HepG2 (cell line): Measurements from ENCODE around the gene IL3. TPM values are rescaled to one million over a fixed set of nuclear protein-coding genes. Genes with fewer than 3 reads are reported as not detected.

ENCODE experiments used
- ATAC-seq: fragments of 200-7000 bp; cut with Tn5 transposase; 3 replicates; pipeline ENCODE4 v1.9.1; 2020; ENCODE audit warnings: mild to moderate bottlenecking, moderate library complexity
- BruUV-seq: library from RNA; stranded (reverse); fragments of 400-500 nt; replicated peaks from 2 replicates; lab custom pipeline; 2021; lab: Mats Ljungman, UMichigan
- CTCF ChIA-PET: fragments of 300-600 bp; formaldehyde crosslinking; extraction: SDS; loops from one replicate; lab custom pipeline; 2021; ENCODE audit warnings: low total read pairs, inconsistent platforms, low intra/inter-chr PET ratio; lab: Yijun Ruan, JAX
- POLR2A ChIA-PET: fragments of 350-600 bp; sonication (Branson Sonifier 250); formaldehyde crosslinking; loops from one replicate; lab custom pipeline; 2020; ENCODE audit warnings: antibody characterized with exemption, inconsistent platforms; lab: Yijun Ruan, JAX
- DNase-seq: peaks from one replicate; pipeline ENCODE4 v3.0.0-alpha.2; 2015; ENCODE audit warnings: low spot score
- FAIRE-seq: peaks from 3 replicates; lab custom pipeline; 2011; peaks lifted over from hg19 to GRCh38; lab: Jason Lieb, UNC
- H2AFZ ChIP-seq: one replicate; pipeline ENCODE4 v1.6.1; 2011; ENCODE audit warnings: low read length, inconsistent platforms
- H3K27ac ChIP-seq: fragments of 300-600 bp; 3 replicates; pipeline ENCODE4 v1.8.0; 2011; ENCODE audit warnings: mixed run types, mild to moderate bottlenecking, mixed read lengths, low read length, inconsistent platforms; ENCODE audit not compliant: insufficient read depth; ENCODE audit errors: extremely low read length
- H3K27me3 ChIP-seq, 2 experiments: fragments of 200-600 bp in 1 of 2; 2 replicates in 1 of 2; 3 replicates in 1 of 2; pipeline versions ENCODE4 v1.6.0 to v1.8.0; 2011; ENCODE audit warnings: low read length in 2 of 2, mild to moderate bottlenecking in 2 of 2, moderate library complexity in 2 of 2, inconsistent platforms in 1 of 2; ENCODE audit not compliant: insufficient read depth in 2 of 2, control insufficient read depth in 1 of 2
- H3K36me3 ChIP-seq, 2 experiments: fragments of 200-600 bp in 1 of 2; replicated peaks in 1 of 2; 2 replicates in 1 of 2; 3 replicates in 1 of 2; pipeline versions ENCODE4 v1.5.1 to v1.8.0; 2011; ENCODE audit warnings: low read length in 2 of 2, inconsistent platforms in 1 of 2; ENCODE audit not compliant: insufficient read depth in 2 of 2, control insufficient read depth in 1 of 2
- H3K4me1 ChIP-seq: 2 replicates; pipeline ENCODE4 v1.5.1; 2012; ENCODE audit warnings: low read length, inconsistent platforms; ENCODE audit not compliant: insufficient read depth
- H3K4me2 ChIP-seq: 2 replicates; pipeline ENCODE4 v1.6.0; 2011; ENCODE audit warnings: low read depth, low read length, inconsistent platforms
- H3K4me3 ChIP-seq, 3 experiments: fragments of 200-600 bp in 1 of 3; sonication (generic), shearing (Covaris generic) in 1 of 3; replicated peaks in 1 of 3; 2 replicates each; pipeline ENCODE4 v1.5.1; 2011 to 2016; ENCODE audit warnings: low read length in 3 of 3, inconsistent platforms in 2 of 3, low read depth in 2 of 3, mild to moderate bottlenecking in 2 of 3, control low read depth in 1 of 3, mixed read lengths in 1 of 3; ENCODE audit not compliant: insufficient read depth in 1 of 3
- H3K79me2 ChIP-seq: one replicate; pipeline ENCODE4 v1.6.1; 2011; ENCODE audit warnings: low read length, inconsistent platforms; ENCODE audit not compliant: insufficient read depth
- H3K9ac ChIP-seq: 2 replicates; pipeline ENCODE4 v1.6.0; 2011; ENCODE audit warnings: mild to moderate bottlenecking, low read depth, low read length, inconsistent platforms; ENCODE audit not compliant: insufficient read depth
- H3K9me3 ChIP-seq: 2 replicates; pipeline ENCODE4 v1.5.1; 2012; ENCODE audit warnings: mild to moderate bottlenecking, low read length
- H4K20me1 ChIP-seq: 2 replicates; pipeline ENCODE4 v1.6.0; 2011; ENCODE audit warnings: inconsistent platforms, mild to moderate bottlenecking, low read length, moderate library complexity; ENCODE audit not compliant: insufficient read depth
- BATF2 ChIP-seq: sonication (generic); formaldehyde crosslinking; IDR thresholded peaks from 2 replicates; pipeline ENCODE4 v1.8.0; 2022; ENCODE audit warnings: mild to moderate bottlenecking, missing genetic modification reagents, moderate library complexity
- CBFB ChIP-seq: sonication (generic); formaldehyde crosslinking; IDR thresholded peaks from 2 replicates; pipeline ENCODE4 v1.4.0; 2020; ENCODE audit warnings: missing genetic modification reagents
- DZIP1 ChIP-seq: sonication (generic); formaldehyde crosslinking; IDR thresholded peaks from 2 replicates; pipeline ENCODE4 v1.5.0; 2020; ENCODE audit warnings: mild to moderate bottlenecking, missing genetic modification reagents
- ELF4 ChIP-seq: sonication (generic); formaldehyde crosslinking; IDR thresholded peaks from 2 replicates; pipeline ENCODE4 v1.5.0; 2020; ENCODE audit warnings: missing genetic modification reagents, mild to moderate bottlenecking, moderate library complexity, borderline replicate concordance
- HOXD1 ChIP-seq: sonication (generic); formaldehyde crosslinking; IDR thresholded peaks from 2 replicates; pipeline ENCODE4 v1.5.0; 2020; ENCODE audit warnings: missing genetic modification reagents
- NFRKB ChIP-seq: fragments of 450-650 bp; IDR thresholded peaks from 2 replicates; pipeline ENCODE4 v1.6.1; 2017
- PREB ChIP-seq: sonication (generic); formaldehyde crosslinking; IDR thresholded peaks from 2 replicates; pipeline ENCODE4 v1.4.0; 2020; ENCODE audit warnings: missing genetic modification reagents
- SOX6 ChIP-seq, 2 experiments: fragments of 450-650 bp in 1 of 2; sonication (generic) in 1 of 2; formaldehyde crosslinking in 1 of 2; IDR thresholded peaks; 2 replicates each; pipeline versions ENCODE4 v1.4.0 to v1.6.1; 2017 to 2020; ENCODE audit warnings: antibody characterized with exemption in 1 of 2, mild to moderate bottlenecking in 1 of 2, missing genetic modification reagents in 1 of 2
- ZHX1 ChIP-seq: sonication (generic); formaldehyde crosslinking; IDR thresholded peaks from 2 replicates; pipeline ENCODE4 v1.8.1; 2022; ENCODE audit warnings: low read depth, mild to moderate bottlenecking, missing genetic modification reagents
- ZNF546 ChIP-seq: sonication (generic); formaldehyde crosslinking; conservative IDR thresholded peaks from 2 replicates; pipeline ENCODE4 v1.8.1; 2023; ENCODE audit warnings: mild to moderate bottlenecking, missing genetic modification reagents
- WGBS: methylation state at CpG from one replicate; pipeline ENCODE4 v1.1.6; 2017; ENCODE audit warnings: low lambda C conversion rate; 5-methylcytosine and 5-hydroxymethylcytosine counted together
- in situ Hi-C: cut with HindIII; loops from 2 replicates; pipeline ENCODE4 v1.10.0; 2017; ENCODE audit warnings: low pct_unique_long_range_greater_than_20kb; ENCODE audit not compliant: extremely low pct_ligation_motif_present
- intact Hi-C: fragments of 100-400 bp; cut with micrococcal nuclease; formaldehyde crosslinking; loops from one replicate; pipeline ENCODE4 v1.10.0; 2022; ENCODE audit not compliant: unreplicated experiment
- polyA plus RNA-seq, 8 experiments: library from polyadenylated mRNA; depleted of rRNA in 3 of 8; stranded (reverse) in 7 of 8; unstranded in 1 of 8; fragments of >200 nt; fragmentation: Illumina TruSeq in 4 of 8; extraction: Trizol in 4 of 8; gene quantifications; 2 replicates each; pipeline versions ENCODE4 v1.2.1 to v1.2.3, GENCODE V29; 2011 to 2016; ENCODE audit warnings: low read depth in 4 of 8, missing spikeins in 1 of 8, mixed read lengths in 1 of 8; ENCODE audit not compliant: insufficient read depth in 1 of 8
- total RNA-seq, 5 experiments: library from RNA; depleted of rRNA; stranded (reverse); fragments of >200 nt; fragmentation: Illumina TruSeq; extraction: Trizol; gene quantifications; 2 replicates each; pipeline ENCODE4 v1.2.3, GENCODE V29; 2016; ENCODE audit warnings: low read depth in 1 of 5

IL3 gene
- total and polyA plus RNA-seq, 2 of the 13 experiments (the other 11 are each of a cell fraction or from before 2014, with no cell fraction given): not detected

GRCh38 chr5:132030610-132031009, 29.8 kb upstream of the IL3 start:
- in situ Hi-C loops (no loop called here), intact Hi-C loops (no loop called here)
- no peak overlapping the region for H3K9ac ChIP-seq
- WGBS: 20% methylated on average over 2 of the region's 2 CpGs
- no peaks in the 10 kb centered on the region for H3K79me2 ChIP-seq
- FAIRE-seq (no peak), ATAC-seq (no peak), DNase-seq (no peak)
- ChIA-PET POLR2A (no interaction called here), CTCF (no interaction called here)
- no peaks in the 10 kb centered on the region for H3K36me3 ChIP-seq
- TF ChIP-seq CBFB (CRISPR knock-in tag) (no peak), PREB (CRISPR knock-in tag) (no peak), ZNF546 (CRISPR knock-in tag) (no peak), BATF2 (CRISPR knock-in tag) (no peak), SOX6 (IDR thresholded peaks at IDR 0.05) (no peak), SOX6 (CRISPR knock-in tag; IDR thresholded peaks at IDR 0.05) (no peak)
- no peak overlapping the region for H3K27ac ChIP-seq
- no TSS peak for BruUV-seq
- no peaks in the 10 kb centered on the region for H3K9me3 ChIP-seq
- H3K4me2 ChIP-seq: no peak overlapping the region
- no peaks in the 10 kb centered on the region for H4K20me1 ChIP-seq
- no peak overlapping the region for H2AFZ ChIP-seq
- no peaks in the 10 kb centered on the region; a peak in 1 of 5 replicates for H3K27me3 ChIP-seq
- no peak overlapping the region for H3K4me3 ChIP-seq
- no peaks in the 10 kb centered on the region for H3K4me1 ChIP-seq

DNA sequence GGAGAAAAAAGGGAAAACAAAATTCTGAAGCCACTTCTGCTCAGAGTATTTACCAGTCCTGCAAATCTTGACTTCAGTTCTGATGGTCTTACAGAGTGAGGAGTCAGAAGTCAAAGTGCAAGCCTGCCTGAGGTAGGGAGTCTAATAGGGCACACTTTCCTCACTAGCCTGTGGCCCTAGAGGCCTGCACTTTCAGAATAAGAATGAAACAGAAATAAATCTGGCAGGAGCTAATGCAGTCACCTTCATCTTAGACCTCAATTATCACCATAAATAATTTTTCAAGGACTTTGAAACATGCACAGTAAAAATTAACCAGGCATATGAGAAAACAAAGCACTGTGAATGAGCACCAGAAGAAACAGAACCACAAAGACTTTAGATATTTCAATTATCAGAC, 28.3 kb upstream of the IL3 start:
- intact Hi-C loops (no loop called here), in situ Hi-C loops (no loop called here)
- ATAC-seq (no peak), FAIRE-seq (no peak), DNase-seq (no peak)
- ChIA-PET POLR2A (no interaction called here), CTCF (no interaction called here)
- H3K27ac ChIP-seq: no peak overlapping the region
- H3K4me2 ChIP-seq: no peak overlapping the region
- H4K20me1 ChIP-seq: no peaks in the 10 kb centered on the region
- H3K79me2 ChIP-seq: no peaks in the 10 kb centered on the region
- no peaks in the 10 kb centered on the region; a peak in 1 of 5 replicates for H3K27me3 ChIP-seq
- TF ChIP-seq HOXD1 (CRISPR knock-in tag): no peak
- no peak for TF ChIP-seq NFRKB
- TF ChIP-seq ZHX1 (CRISPR knock-in tag): no peak
- TF ChIP-seq ELF4 (CRISPR knock-in tag): no peak
- TF ChIP-seq DZIP1: no peak
- H3K36me3 ChIP-seq: no peaks in the 10 kb centered on the region
- BruUV-seq: no TSS peak
- no peak overlapping the region for H2AFZ ChIP-seq
- no peaks in the 10 kb centered on the region for H3K9me3 ChIP-seq
- no peaks in the 10 kb centered on the region for H3K4me1 ChIP-seq
- H3K4me3 ChIP-seq: no peak overlapping the region
- H3K9ac ChIP-seq: no peak overlapping the region
